CD14-positive monocyte (primary cell): Measurements from ENCODE around the gene HBD. TPM values are rescaled to one million over a fixed set of nuclear protein-coding genes. Genes with fewer than 3 reads are reported as not detected.

Experiments used
- DNase-seq, 3 donors: peaks; one replicate each; pipeline ENCODE4 v3.0.0-alpha.2; 2011 to 2022
- H2AFZ ChIP-seq: 2 replicates; pipeline ENCODE4 v1.6.0; 2012; ENCODE audit warnings: mild to moderate bottlenecking, low read depth, low read length, inconsistent platforms; ENCODE audit not compliant: insufficient read depth, poor library complexity, severe bottlenecking
- H3K27ac ChIP-seq, 2 donors: 1 replicate in 1 of 2; 2 replicates in 1 of 2; pipeline ENCODE4 v1.5.1; 2012 to 2013; ENCODE audit warnings: low read length in 2 of 2, control low read depth in 1 of 2, inconsistent platforms in 1 of 2, low read depth in 1 of 2, mild to moderate bottlenecking in 1 of 2
- H3K27me3 ChIP-seq, 2 donors: one replicate each; pipeline versions ENCODE4 v1.6.0 to v1.6.1; 2011 to 2013; ENCODE audit warnings: low read length in 2 of 2; ENCODE audit not compliant: control insufficient read depth in 2 of 2, insufficient read depth in 2 of 2
- H3K36me3 ChIP-seq, 2 donors: replicated peaks in 1 of 2; 1 replicate in 1 of 2; 2 replicates in 1 of 2; pipeline versions ENCODE4 v1.5.1 to v1.6.1; 2012 to 2013; ENCODE audit warnings: low read length in 2 of 2, control low read depth in 1 of 2, inconsistent platforms in 1 of 2, mild to moderate bottlenecking in 1 of 2; ENCODE audit not compliant: insufficient read depth in 2 of 2, control insufficient read depth in 1 of 2
- H3K4me1 ChIP-seq, 2 donors: 1 replicate in 1 of 2; 2 replicates in 1 of 2; pipeline versions ENCODE4 v1.5.1 to v1.6.1; 2012 to 2013; ENCODE audit warnings: low read length in 2 of 2, control low read depth in 1 of 2, inconsistent platforms in 1 of 2, mild to moderate bottlenecking in 1 of 2, moderate library complexity in 1 of 2; ENCODE audit not compliant: insufficient read depth in 2 of 2, control insufficient read depth in 1 of 2
- H3K4me2 ChIP-seq: replicated peaks from 2 replicates; pipeline ENCODE3; 2012; ENCODE audit warnings: low read length, moderate library complexity, mild to moderate bottlenecking; ENCODE audit not compliant: poor library complexity, severe bottlenecking; ENCODE audit errors: extremely low read depth
- H3K4me3 ChIP-seq, 3 experiments: fragments of 200-600 bp in 1 of 3; sonication (generic) in 1 of 3; replicated peaks in 1 of 3; 1 replicate in 2 of 3; 2 replicates in 1 of 3; pipeline ENCODE4 v1.5.1; 2011 to 2013; ENCODE audit warnings: low read length in 3 of 3, mild to moderate bottlenecking in 3 of 3, control low read depth in 2 of 3, low read depth in 2 of 3, inconsistent platforms in 1 of 3, moderate library complexity in 1 of 3
- H3K79me2 ChIP-seq: 2 replicates; pipeline ENCODE4 v1.6.0; 2012; ENCODE audit warnings: mild to moderate bottlenecking, control low read depth, inconsistent platforms, low read length, moderate library complexity; ENCODE audit not compliant: insufficient read depth
- H3K9ac ChIP-seq: 2 replicates; pipeline ENCODE4 v1.6.0; 2017; ENCODE audit warnings: low read length, mild to moderate bottlenecking; ENCODE audit not compliant: insufficient read depth, poor library complexity, severe bottlenecking
- H3K9me3 ChIP-seq, 2 donors: replicated peaks in 1 of 2; 1 replicate in 1 of 2; 2 replicates in 1 of 2; pipeline versions ENCODE4 v1.5.1 to v1.6.1; 2012 to 2013; ENCODE audit warnings: low read length in 2 of 2, control low read depth in 1 of 2; ENCODE audit not compliant: control insufficient read depth in 1 of 2, insufficient read depth in 1 of 2
- H4K20me1 ChIP-seq: 2 replicates; pipeline ENCODE4 v1.6.0; 2012; ENCODE audit warnings: mild to moderate bottlenecking, low read length, control low read depth, moderate library complexity; ENCODE audit not compliant: insufficient read depth
- H3K27ac Mint-ChIP-seq, 7 donors: one replicate each; pipeline ENCODE4 v1.8.0; 2020; ENCODE audit warnings: mild to moderate bottlenecking in 7 of 7, mixed read lengths in 7 of 7, moderate library complexity in 6 of 7, inconsistent platforms in 2 of 7
- H3K27me3 Mint-ChIP-seq, 3 donors: one replicate each; pipeline ENCODE4 v1.8.0; 2021 to 2022; ENCODE audit warnings: low read depth in 3 of 3, mild to moderate bottlenecking in 3 of 3, mixed read lengths in 3 of 3, moderate library complexity in 3 of 3, inconsistent platforms in 1 of 3
- H3K36me3 Mint-ChIP-seq, 2 donors: one replicate each; pipeline ENCODE4 v1.8.0; 2020; ENCODE audit warnings: mixed read lengths in 2 of 2, inconsistent platforms in 1 of 2, mild to moderate bottlenecking in 1 of 2
- H3K4me1 Mint-ChIP-seq: one replicate; pipeline ENCODE4 v1.8.0; 2020; ENCODE audit warnings: mild to moderate bottlenecking, mixed read lengths
- H3K4me3 Mint-ChIP-seq, 2 donors: one replicate each; pipeline ENCODE4 v1.8.0; 2020; ENCODE audit warnings: mild to moderate bottlenecking in 2 of 2, mixed read lengths in 2 of 2, moderate library complexity in 1 of 2
- H3K9me3 Mint-ChIP-seq, 7 donors: one replicate each; pipeline ENCODE4 v1.8.0; 2020 to 2022; ENCODE audit warnings: mixed read lengths in 7 of 7, mild to moderate bottlenecking in 6 of 7, moderate library complexity in 6 of 7, inconsistent platforms in 2 of 7
- CTCF ChIP-seq: fragments of 200-600 bp; IDR thresholded peaks from one replicate; pipeline ENCODE4 v1.8.0; 2022; ENCODE audit warnings: antibody characterized with exemption, mild to moderate bottlenecking
- WGBS: methylation state at CpG from one replicate; pipeline ENCODE4 v1.1.5; 2013; ENCODE audit warnings: missing lambda C conversion rate; ENCODE audit not compliant: insufficient coverage; 5-methylcytosine and 5-hydroxymethylcytosine counted together
- intact Hi-C, 2 donors: fragments of 100-400 bp; cut with micrococcal nuclease; formaldehyde crosslinking; loops; one replicate each; pipeline versions ENCODE4 v1.15.0 to v1.15.1; 2023
- polyA plus RNA-seq, 3 donors: library from polyadenylated mRNA; depleted of rRNA in 1 of 3; unstranded in 2 of 3; stranded (reverse) in 1 of 3; fragments of 300-500 nt in 2 of 3; fragments of >200 nt in 1 of 3; fragmentation: Illumina TruSeq in 2 of 3; gene quantifications; 1 replicate in 2 of 3; 2 replicates in 1 of 3; pipeline ENCODE4 v1.2.3, GENCODE V29; 2012 to 2021

Gene HBD
- polyA plus RNA-seq, 3 donors, result not detected

GRCh38 chr11:5269715-5270147, 35.4 kb upstream of the HBD start, which contains the start of gene HBE1:
Gene HBE1 (minus strand): TSS chr11:5269945. CDS start chr11:5269890, 55 bp downstream.
- intact Hi-C loops, result no loop called here
- Mint-ChIP-seq H3K9me3 (peaks cover 0 to 2% (median 0%) of the 10 kb centered on the region in 7 donors), H3K36me3 (no peaks in the 10 kb centered on the region), H3K4me3 (no peak within 1 kb of the TSS), H3K27me3 (no peaks in the 10 kb centered on the region), H3K27ac (no peak within 1 kb of the TSS), H3K4me1 (no peaks in the 10 kb centered on the region)
- 93% methylated on average over 3 of the region's 4 CpGs for WGBS
- no peak within 1 kb of the TSS for H3K9ac ChIP-seq
- H2AFZ ChIP-seq, result no peak within 1 kb of the TSS
- no peaks in the 10 kb centered on the region for H3K79me2 ChIP-seq
- no peaks in the 10 kb centered on the region for H3K27me3 ChIP-seq
- no peak for TF ChIP-seq CTCF
- no peaks in the 10 kb centered on the region for H3K36me3 ChIP-seq
- no peaks in the 10 kb centered on the region for H3K9me3 ChIP-seq
- no peak within 1 kb of the TSS for H3K27ac ChIP-seq
- H3K4me2 ChIP-seq, result no peak within 1 kb of the TSS
- no peaks in the 10 kb centered on the region for H4K20me1 ChIP-seq
- DNase-seq, result no peak
- H3K4me3 ChIP-seq, result no peak within 1 kb of the TSS
- no peaks in the 10 kb centered on the region for H3K4me1 ChIP-seq

DNA sequence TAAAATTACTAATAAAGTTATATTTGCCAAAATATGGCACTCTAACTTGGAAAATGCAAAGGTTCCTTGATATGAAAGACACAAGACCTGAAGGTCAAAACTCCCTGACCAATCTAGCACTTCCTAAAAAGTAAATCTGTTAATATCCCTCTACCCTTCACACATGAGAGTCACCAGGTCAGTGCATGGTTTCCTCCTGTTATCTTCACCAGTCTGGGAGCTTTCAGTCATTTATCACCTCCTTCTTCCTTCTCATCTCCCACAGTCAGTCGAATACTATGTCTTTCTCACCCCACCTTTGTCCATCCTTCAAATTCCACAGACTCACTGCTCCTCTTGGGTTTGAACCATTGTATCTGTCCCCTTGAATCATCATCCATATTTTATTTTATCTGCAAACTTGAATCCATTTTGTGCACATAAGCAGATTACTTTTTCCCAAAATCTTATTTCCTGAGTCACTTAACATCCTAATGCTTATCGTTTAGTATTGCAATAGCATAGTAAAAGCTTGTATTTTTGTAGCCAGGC, 32.8 kb upstream of the HBD start:
- peaks cover 0 to 6% (median 2%) of the 10 kb centered on the region in 7 donors for H3K9me3 Mint-ChIP-seq
- H2AFZ ChIP-seq, result no peak overlapping the region
- intact Hi-C loops, result no loop called here
- H3K27me3 ChIP-seq, result no peaks in the 10 kb centered on the region
- no peaks in the 10 kb centered on the region for H3K36me3 Mint-ChIP-seq
- H3K36me3 ChIP-seq, result no peaks in the 10 kb centered on the region
- H3K4me3 ChIP-seq, result no peak overlapping the region
- no peak overlapping the region for H3K4me2 ChIP-seq
- WGBS, result 100% methylated on average over 2 of the region's 2 CpGs
- no peak overlapping the region for H3K9ac ChIP-seq
- no peak overlapping the region for H3K27ac ChIP-seq
- no peaks in the 10 kb centered on the region for H3K27me3 Mint-ChIP-seq
- no peaks in the 10 kb centered on the region for H4K20me1 ChIP-seq
- H3K4me1 Mint-ChIP-seq, result no peaks in the 10 kb centered on the region
- H3K9me3 ChIP-seq, result no peaks in the 10 kb centered on the region
- TF ChIP-seq CTCF, result no peak
- no peaks in the 10 kb centered on the region for H3K79me2 ChIP-seq
- no peaks in the 10 kb centered on the region for H3K4me1 ChIP-seq
- no peak for DNase-seq
- no peak overlapping the region for H3K27ac Mint-ChIP-seq
- no peak overlapping the region for H3K4me3 Mint-ChIP-seq
